Mesodermal cell (in vitro differentiated cells): ENCODE measurements around the gene EMX2.

Experiments
- H3K27ac ChIP-seq: 2 replicates; pipeline ENCODE4 v1.7.0; 2013; ENCODE audit warnings: mild to moderate bottlenecking, low read depth, low read length, moderate library complexity; ENCODE audit not compliant: severe bottlenecking
- H3K36me3 ChIP-seq: 2 replicates; pipeline ENCODE4 v1.7.1; 2013; ENCODE audit warnings: mild to moderate bottlenecking, low read length, moderate library complexity; ENCODE audit not compliant: control insufficient read depth, insufficient read depth
- H3K4me1 ChIP-seq: one replicate; pipeline ENCODE4 v1.7.1; 2013; ENCODE audit warnings: mild to moderate bottlenecking, low read length; ENCODE audit not compliant: insufficient read depth, control insufficient read depth, poor library complexity, severe bottlenecking
- H3K4me3 ChIP-seq: 2 replicates; pipeline ENCODE4 v1.7.0; 2013; ENCODE audit warnings: low read length, control low read depth, mild to moderate bottlenecking; ENCODE audit not compliant: insufficient read depth, poor library complexity, severe bottlenecking; ENCODE audit errors: extremely low read depth
- H3K9me3 ChIP-seq: 2 replicates; pipeline ENCODE4 v1.7.1; 2013; ENCODE audit warnings: mild to moderate bottlenecking, low read length, moderate library complexity; ENCODE audit not compliant: control insufficient read depth
- WGBS, 2 experiments: methylation state at CpG; one replicate each; pipeline ENCODE4 v1.1.5; 2013; ENCODE audit warnings: missing lambda C conversion rate in 2 of 2; ENCODE audit not compliant: insufficient coverage in 2 of 2; 5-methylcytosine and 5-hydroxymethylcytosine counted together

Gene EMX2

GRCh38 chr10:117552701-117553141 is 10.2 kb downstream of the EMX2 start:
- Histone ChIP-seq H3K36me3 (no peaks in the 10 kb centered on the region), H3K4me1 (peaks cover 10% of the 10 kb centered on the region), H3K4me3 (no peak overlapping the region), H3K9me3 (no peaks in the 10 kb centered on the region), H3K27ac (no peak overlapping the region)
- 5 to 15% methylated on average over 10 to 13 of the region's 13 CpGs for WGBS, 2 experiments

- Histone ChIP-seq H3K27ac (no peak overlapping the region), H3K36me3 (no peaks in the 10 kb centered on the region), H3K4me1 (peaks cover 10% of the 10 kb centered on the region), H3K9me3 (no peaks in the 10 kb centered on the region), H3K4me3 (no peak overlapping the region)
- 3% methylated on average over 41 to 57 of the region's 65 CpGs for WGBS, 2 experiments
Observed at GRCh38 chr10:117553142-117553814, 10.7 kb downstream of the EMX2 start.

- 2 to 5% methylated on average over 8 of the region's 19 CpGs for WGBS, 2 experiments
- Histone ChIP-seq H3K9me3 (no peaks in the 10 kb centered on the region), H3K27ac (no peak overlapping the region), H3K4me3 (no peak overlapping the region), H3K36me3 (no peaks in the 10 kb centered on the region), H3K4me1 (peaks cover 10% of the 10 kb centered on the region)
Observed at GRCh38 chr10:117553815-117554172, 11.2 kb downstream of the EMX2 start.

- no peaks in the 10 kb centered on the region for H3K36me3 ChIP-seq
- no peak overlapping the region for H3K27ac ChIP-seq
- H3K4me3 ChIP-seq: no peak overlapping the region
- no peaks in the 10 kb centered on the region for H3K9me3 ChIP-seq
- WGBS, 2 experiments: 53 to 61% methylated on average over 10 to 12 of the region's 14 CpGs
- peaks cover 10% of the 10 kb centered on the region for H3K4me1 ChIP-seq
Observed at GRCh38 chr10:117554241-117554814, 11.8 kb downstream of the EMX2 start.

- 87 to 90% methylated on average over 7 to 9 of the region's 12 CpGs for WGBS, 2 experiments
- Histone ChIP-seq H3K9me3 (no peaks in the 10 kb centered on the region), H3K36me3 (no peaks in the 10 kb centered on the region), H3K27ac (no peak overlapping the region), H3K4me3 (no peak overlapping the region), H3K4me1 (peaks cover 10% of the 10 kb centered on the region)
Observed at GRCh38 chr10:117555017-117555416, 12.5 kb downstream of the EMX2 start.

GRCh38 chr10:117555863-117556262 is 13.3 kb downstream of the EMX2 start:
- Histone ChIP-seq H3K4me1 (peaks cover 10% of the 10 kb centered on the region), H3K27ac (no peak overlapping the region), H3K9me3 (no peaks in the 10 kb centered on the region), H3K4me3 (no peak overlapping the region), H3K36me3 (no peaks in the 10 kb centered on the region)
- WGBS, 2 experiments: 100% methylated on average over 1 of the region's 1 CpG; no CpG with 5 or more reads in 1 of the 2 experiments

GRCh38 chr10:117556356-117556755 is 13.8 kb downstream of the EMX2 start:
- Histone ChIP-seq H3K4me1 (peaks cover 10% of the 10 kb centered on the region), H3K4me3 (no peak overlapping the region), H3K27ac (no peak overlapping the region), H3K36me3 (no peaks in the 10 kb centered on the region), H3K9me3 (no peaks in the 10 kb centered on the region)
- 86 to 96% methylated on average over 3 of the region's 5 CpGs for WGBS, 2 experiments

GRCh38 chr10:117559712-117560111 is 17.2 kb downstream of the EMX2 start:
- WGBS, 2 experiments: 67% methylated on average over 1 of the region's 4 CpGs; no CpG with 5 or more reads in 1 of the 2 experiments
- H3K27ac ChIP-seq: no peak overlapping the region
- H3K4me3 ChIP-seq: no peak overlapping the region
- H3K36me3 ChIP-seq: no peaks in the 10 kb centered on the region
- H3K9me3 ChIP-seq: no peaks in the 10 kb centered on the region
- H3K4me1 ChIP-seq: no peaks in the 10 kb centered on the region

GRCh38 chr10:117560942-117561341 is 18.4 kb downstream of the EMX2 start:
- Histone ChIP-seq H3K4me3 (no peak overlapping the region), H3K36me3 (no peaks in the 10 kb centered on the region), H3K9me3 (no peaks in the 10 kb centered on the region), H3K27ac (no peak overlapping the region), H3K4me1 (no peaks in the 10 kb centered on the region)
- 80% methylated on average over 1 of the region's 2 CpGs; no CpG with 5 or more reads in 1 of the 2 experiments for WGBS, 2 experiments

- Histone ChIP-seq H3K4me1 (no peaks in the 10 kb centered on the region), H3K36me3 (no peaks in the 10 kb centered on the region), H3K4me3 (no peak overlapping the region), H3K27ac (no peak overlapping the region), H3K9me3 (no peaks in the 10 kb centered on the region)
- 76 to 88% methylated on average over 5 of the region's 7 CpGs for WGBS, 2 experiments
Observed at GRCh38 chr10:117562220-117562619, 19.7 kb downstream of the EMX2 start.
